Measurements from ENCODE around the gene LRRC49.
"Not testable (repeated sequence)": the region's sequence is repeated elsewhere in the genome, so short reads cannot be mapped to it uniquely, and the experiment has no call there.

The LRRC49 gene

GRCh38 chr15:70998319-70998718 lies 105.7 kb downstream of the LRRC49 start:
- no peak for DNase-seq

GRCh38 chr15:71002316-71002715 lies 109.7 kb downstream of the LRRC49 start:
- no peak for DNase-seq

DNA sequence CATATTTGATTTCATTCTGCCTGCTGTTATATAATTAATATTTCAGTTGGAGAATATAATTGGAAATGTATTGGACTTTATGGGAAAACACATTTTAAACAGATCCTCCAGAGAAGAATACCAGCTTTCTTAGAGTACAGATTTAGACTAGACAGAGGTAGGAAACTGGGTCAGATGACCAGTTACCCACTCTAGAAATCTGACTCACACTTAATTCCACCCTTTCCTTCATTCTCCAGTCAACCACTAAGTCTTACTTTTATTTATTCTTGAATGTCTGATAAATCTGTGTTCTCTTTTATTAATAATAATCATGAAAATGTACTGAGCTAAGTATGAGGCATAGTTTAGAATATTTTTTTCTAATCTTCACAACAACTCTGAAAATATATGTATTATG lies 110.7 kb downstream of the LRRC49 start:
- no peak for DNase-seq

DNA sequence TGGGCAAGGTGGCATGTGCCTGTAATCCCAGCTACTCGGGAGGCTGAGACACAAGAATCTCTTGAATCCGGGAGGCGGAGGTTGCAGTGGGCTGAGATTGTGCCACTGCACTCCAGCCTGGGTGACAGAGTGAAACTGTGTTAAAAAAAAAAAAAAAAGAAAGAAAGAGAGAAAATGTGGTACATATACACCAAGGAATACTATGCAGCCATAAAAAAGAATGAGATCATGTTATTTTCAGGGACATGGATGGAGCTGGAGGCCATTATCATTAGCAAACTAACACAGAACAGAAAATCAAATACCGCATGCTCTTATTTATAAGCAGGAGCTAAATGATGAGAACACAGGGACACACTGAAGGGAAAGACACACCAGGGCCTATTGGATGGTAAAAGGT lies 111.9 kb downstream of the LRRC49 start:
- DNase-seq: not testable (repeated sequence)

DNA sequence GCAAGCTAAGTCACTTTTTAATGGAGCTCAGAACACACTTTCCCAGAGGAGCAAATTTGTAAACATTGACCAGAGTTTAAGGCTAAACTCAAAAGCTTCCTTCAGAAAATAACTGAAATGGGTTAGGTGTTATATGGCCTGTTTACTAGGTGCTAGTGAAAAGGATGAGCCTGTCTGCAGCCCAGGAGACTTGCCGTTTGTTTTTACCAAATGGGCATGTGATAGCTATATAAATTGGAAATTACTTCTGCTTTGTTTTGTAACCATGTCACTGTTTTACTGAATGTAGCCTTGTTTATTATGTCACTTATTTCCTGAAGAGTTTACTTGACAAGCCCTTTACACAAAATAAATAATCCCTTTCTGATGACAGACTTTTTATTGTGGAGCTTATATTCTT lies 113.3 kb downstream of the LRRC49 start:
- no peak for DNase-seq

- DNase-seq: peak in 1 of 3 experiments; percentile 5
Observed at GRCh38 chr15:71008250-71008870, 115.7 kb downstream of the LRRC49 start.

DNA sequence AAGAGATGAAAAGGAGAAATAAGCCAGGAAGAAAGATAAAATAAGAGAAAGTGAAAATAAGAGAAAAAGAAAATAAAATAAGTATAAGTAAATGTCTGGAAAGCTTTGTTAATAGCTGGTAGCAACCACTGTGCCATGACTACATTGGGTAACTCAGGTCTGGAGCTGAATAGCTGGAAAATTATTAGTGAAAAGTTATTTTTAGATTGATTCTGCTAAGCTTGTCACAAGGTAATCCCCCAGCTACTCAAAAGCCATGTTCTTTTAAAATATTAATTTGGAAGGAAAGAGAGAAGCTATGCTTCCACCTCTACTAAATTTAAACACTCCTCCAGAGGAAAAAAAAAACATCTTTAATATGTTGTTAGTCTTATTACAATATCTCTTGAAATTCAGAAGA lies 117.8 kb downstream of the LRRC49 start:
- no peak for DNase-seq

DNA sequence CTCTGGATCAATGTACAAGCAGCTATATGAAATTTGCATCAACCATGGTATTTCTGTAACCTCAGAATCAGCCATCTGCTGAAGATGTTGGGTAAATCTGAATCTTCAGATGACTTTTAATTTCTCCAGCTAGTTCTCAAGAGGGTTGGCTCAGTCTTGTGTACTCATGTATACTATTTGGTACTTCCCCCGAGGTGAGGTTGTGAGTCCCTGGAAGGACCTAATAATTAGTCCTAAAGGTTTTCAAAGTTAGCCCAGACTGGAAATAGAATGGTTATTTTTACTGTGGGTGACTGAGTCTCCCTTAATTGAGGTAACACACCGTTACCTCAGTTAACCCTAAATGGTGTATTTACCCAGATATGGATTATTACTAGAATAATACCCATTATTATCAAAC lies 118.4 kb downstream of the LRRC49 start:
- no peak for DNase-seq

- DNase-seq: peak in 2 of 3 experiments; percentile 13 to 67
Observed at GRCh38 chr15:71011503-71012155, 119.0 kb downstream of the LRRC49 start.

DNA sequence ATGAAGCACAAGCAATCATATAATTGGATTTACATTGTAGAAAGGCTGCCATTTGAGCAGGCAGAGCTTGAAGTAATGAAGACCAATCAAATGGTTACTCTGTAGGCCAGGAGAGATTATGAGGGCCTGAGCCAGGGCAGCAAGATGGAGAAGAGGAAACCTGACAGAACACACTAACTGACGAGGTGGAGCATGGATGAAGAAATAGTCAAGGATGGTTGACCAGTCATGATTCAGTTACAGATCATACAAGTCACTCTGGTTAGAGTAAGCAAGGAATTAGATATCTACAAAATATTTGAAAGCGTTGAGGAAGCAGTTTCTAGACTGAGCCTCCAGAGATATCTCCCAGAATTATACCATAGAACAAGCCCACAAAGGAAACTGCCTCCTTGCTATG lies 120.8 kb downstream of the LRRC49 start:
- DNase-seq: no peak

DNA sequence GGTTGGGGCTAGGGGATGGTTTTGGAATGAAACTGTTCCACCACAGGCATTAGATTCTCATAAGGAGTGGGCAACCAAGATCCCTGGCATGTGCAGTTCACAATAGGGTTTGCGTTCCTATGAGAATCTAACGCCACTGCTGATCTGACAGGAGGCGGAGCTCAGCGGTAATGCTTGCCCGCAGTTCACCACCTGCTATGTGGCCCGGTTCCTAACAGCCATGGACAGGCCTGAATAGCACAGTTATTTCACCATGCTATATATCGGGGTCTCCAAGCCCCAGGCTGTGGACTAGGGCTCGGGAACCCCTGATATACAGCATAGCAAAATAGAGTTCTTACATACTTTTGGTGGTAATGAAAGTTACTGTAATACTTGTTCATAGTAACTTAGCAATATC lies 122.7 kb downstream of the LRRC49 start:
- DNase-seq: no peak

DNA sequence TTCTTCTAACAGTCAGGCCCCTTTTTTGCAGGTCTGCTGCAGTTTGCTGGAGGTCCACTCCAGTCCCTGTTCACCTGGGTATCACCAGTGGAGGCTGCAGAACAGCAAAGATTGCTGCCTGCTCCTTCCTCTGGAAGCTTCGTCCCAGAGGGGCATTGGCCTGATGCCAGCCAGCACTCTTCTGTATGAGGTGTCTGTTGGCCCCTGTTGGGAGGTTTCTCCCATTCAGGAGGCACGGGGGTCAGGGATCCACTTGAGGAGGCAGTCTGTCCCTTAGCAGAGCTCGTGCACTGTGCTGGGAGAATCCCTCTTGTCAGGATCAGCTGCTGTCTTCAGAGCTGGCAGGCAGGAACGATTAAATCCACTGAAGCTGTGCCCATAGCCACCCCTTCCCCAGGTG lies 138.6 kb downstream of the LRRC49 start:
- DNase-seq: not testable (repeated sequence)

GRCh38 chr15:71035478-71035877 lies 142.9 kb downstream of the LRRC49 start:
- not testable (repeated sequence) for DNase-seq

DNA sequence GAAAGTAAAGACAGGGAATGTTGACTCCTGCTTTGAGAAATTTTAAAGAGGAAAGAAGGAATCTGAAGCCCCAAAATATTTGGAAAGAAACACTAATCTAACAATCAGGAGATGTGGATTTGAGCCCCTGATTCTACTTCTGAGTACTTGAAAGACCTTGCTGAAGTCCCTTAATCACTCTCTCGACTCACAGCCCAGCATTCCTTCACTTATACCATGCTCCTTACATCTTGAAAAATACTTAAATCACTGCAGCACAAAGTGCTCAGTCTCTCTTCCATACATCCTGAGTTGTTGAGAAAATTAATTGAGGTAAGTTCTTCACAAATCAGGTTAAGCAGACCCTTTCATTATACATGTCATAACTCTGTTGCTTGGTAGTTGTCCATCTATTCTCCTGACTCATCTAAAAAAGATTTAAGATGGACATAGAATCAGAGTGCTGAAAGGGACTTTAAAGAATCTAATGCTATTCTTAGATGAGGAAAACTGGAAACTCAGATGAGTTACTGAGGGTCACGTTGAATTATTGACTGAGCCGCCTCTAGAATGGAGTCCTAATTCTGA lies 149.8 kb downstream of the LRRC49 start:
- no peak for DNase-seq

DNA sequence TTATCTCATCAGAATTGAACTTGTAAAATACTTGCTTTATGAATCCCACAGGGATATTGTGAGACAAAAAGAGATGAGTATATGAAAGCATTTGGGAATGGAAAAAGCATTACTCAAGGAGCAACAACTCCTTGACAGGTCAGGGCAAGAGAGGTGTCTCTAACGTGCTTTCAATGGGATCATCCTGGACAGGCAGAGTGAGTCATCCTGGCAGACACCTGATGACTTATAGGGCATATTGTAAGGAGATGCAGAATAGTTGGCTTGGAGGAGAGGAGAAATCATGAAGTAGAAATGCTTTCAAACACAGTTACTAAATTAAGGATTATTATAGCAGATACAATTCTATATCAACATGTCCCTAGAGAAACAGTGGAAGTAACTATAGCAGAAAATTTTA lies 150.7 kb downstream of the LRRC49 start:
- DNase-seq: no peak

DNA sequence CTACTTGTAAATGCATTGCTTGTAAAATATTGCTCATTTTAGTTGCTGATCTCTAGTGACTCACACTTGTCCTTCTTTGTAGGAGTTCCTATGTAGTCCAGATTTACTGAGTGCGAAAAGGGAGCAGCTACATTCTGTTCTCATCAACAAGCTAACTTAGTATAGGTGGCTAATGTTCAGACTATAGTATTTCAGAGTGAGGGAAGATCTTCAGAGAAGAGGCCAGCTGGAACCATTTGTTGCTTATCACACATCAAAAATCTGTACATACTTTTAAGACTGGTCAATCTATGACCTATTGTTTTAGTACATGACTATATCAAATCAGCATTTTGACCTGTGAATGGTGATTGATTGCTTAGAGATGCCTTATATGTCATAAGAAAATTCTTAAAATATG lies 151.4 kb downstream of the LRRC49 start:
- no peak for DNase-seq

- not testable (repeated sequence) for DNase-seq
Observed at GRCh38 chr15:71046146-71046545, 153.5 kb downstream of the LRRC49 start.

DNA sequence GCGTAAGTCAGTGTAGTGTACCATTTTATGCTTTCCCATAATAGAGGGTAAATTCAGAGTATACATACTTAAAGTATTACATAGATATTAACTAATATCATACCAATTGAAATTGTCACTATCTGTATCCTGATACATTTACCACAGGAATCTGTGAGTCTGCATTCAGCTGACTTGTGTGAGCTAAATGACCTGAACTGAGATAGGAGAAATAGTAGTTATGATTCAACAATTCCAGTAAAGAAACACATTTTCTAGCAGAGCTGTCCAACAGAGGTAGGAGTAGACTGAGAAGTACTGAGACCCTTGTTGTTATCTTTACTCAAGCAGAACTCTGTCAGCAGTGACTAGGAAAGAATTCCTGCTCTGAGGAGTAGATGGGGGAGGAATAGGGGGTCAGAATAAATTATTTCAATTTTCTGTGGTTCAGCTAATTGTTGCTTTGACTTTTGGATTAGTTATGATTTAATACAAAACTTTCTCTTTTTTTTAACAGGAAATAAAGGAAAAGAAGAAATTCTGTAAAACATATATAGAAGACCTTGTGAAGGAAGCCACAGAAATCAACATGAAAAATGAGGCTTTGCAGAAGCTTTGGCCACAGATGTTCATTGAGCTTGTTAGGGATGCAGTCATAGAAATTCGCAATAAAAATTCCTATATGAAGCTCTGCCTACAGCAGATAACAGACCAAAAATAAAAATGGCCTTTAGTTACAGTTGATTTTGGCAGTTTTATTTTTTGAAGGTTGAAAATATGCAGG lies 156.5 kb downstream of the LRRC49 start:
- no peak for DNase-seq

DNA sequence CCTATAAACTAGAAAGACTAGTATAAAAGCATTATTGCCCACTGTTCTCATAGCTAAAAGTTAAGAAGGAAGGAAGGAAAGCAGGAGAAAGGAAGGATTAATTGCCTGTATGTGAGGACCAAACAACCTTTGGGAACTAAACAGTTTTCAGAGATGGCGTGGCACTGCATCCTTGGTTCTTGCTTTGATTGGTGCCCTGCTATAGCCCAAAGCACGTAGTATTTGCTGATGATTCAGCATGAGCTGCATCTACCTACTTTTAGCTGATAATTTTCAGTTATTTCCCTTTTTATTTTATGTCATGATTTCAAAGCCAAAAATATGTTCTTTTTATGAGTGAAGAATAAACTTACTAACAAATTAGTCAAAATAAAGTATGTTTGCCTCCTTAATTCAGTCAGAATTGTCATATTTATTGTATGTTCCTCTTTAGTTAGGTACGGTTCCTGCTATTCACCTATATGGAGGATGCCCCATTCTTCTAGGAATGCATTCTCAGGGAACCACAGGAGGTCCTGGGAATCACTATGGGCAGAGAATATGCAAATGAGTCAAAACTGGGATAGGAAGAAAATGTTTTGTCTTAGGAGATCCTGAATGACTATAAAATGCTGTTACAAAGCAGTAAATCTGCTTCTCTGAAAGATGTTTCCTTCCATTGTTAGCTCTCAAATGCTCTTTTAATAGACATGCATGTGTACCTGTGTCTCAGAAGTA lies 157.2 kb downstream of the LRRC49 start:
- DNase-seq: no peak

GRCh38 chr15:71050461-71050860 lies 157.8 kb downstream of the LRRC49 start:
- DNase-seq: no peak

DNA sequence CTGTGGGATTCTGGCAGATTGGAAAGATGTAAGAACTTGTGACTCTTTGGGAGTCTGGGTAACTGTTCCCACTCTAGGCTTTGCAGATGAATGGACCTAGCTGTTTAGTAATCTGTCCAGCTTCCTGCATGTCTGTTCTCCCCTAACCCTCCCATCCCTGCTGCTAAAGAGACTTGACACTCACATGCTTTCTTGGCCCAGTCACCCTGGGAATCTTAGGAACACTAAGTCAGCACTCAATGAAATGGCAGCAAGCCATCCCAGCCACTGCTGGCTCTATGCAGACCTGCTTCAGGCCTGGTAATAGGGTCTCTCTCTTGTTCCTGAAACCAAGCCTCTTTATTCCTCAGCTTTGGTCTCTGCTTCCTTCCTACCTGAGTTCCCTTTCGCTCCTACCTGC lies 158.9 kb downstream of the LRRC49 start:
- no peak for DNase-seq

GRCh38 chr15:71052356-71052755 lies 159.7 kb downstream of the LRRC49 start:
- DNase-seq: no peak

DNA sequence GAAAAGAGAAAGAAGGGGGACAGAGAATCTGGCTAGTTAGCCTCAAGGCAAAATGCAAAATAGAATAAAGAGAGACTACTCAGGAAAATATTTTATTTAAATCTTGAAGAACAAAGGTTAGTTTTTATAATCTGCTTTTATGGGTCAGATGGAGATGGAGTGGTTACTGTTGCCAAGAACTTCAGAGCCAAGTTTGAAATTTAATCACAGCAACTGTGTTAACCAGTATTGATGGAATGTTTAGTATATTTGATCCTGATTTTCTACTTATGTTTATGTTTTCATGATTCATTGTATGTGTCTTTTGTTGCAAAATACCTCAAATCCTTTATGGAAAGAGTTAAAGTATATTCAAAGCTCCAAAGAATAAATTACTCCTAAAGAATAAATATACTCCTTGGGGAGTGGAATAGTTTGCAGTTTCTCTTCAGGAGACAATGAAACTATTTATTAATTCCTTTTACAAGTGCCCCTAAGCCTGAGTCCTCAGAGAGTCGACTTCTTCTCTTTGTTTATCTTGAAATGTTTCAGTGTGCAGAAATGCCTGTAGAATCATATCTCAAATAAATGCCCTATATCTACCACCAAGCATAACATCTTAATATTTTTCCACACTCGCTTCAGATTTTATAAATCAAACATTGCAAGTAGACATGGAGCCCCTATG lies 161.8 kb downstream of the LRRC49 start:
- DNase-seq: no peak

Data from NCI-H1417 (cell line).